ENCODE measurements around the gene HLA-DOB.

The HLA-DOB gene

GRCh38 chr6:32837651-32838113, 20.9 kb upstream of the HLA-DOB start:
- peak overlapping the region; percentile 79 for H3K27ac ChIP-seq
- TF ChIP-seq, protein P1, sequence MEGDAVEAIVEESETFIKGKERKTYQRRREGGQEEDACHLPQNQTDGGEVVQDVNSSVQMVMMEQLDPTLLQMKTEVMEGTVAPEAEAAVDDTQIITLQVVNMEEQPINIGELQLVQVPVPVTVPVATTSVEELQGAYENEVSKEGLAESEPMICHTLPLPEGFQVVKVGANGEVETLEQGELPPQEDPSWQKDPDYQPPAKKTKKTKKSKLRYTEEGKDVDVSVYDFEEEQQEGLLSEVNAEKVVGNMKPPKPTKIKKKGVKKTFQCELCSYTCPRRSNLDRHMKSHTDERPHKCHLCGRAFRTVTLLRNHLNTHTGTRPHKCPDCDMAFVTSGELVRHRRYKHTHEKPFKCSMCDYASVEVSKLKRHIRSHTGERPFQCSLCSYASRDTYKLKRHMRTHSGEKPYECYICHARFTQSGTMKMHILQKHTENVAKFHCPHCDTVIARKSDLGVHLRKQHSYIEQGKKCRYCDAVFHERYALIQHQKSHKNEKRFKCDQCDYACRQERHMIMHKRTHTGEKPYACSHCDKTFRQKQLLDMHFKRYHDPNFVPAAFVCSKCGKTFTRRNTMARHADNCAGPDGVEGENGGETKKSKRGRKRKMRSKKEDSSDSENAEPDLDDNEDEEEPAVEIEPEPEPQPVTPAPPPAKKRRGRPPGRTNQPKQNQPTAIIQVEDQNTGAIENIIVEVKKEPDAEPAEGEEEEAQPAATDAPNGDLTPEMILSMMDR (IDR thresholded peaks at IDR 0.05) = no peak
- no peak for TF ChIP-seq ZFX (IDR thresholded peaks at IDR 0.05; ENCODE audit: borderline replicate concordance)

DNA sequence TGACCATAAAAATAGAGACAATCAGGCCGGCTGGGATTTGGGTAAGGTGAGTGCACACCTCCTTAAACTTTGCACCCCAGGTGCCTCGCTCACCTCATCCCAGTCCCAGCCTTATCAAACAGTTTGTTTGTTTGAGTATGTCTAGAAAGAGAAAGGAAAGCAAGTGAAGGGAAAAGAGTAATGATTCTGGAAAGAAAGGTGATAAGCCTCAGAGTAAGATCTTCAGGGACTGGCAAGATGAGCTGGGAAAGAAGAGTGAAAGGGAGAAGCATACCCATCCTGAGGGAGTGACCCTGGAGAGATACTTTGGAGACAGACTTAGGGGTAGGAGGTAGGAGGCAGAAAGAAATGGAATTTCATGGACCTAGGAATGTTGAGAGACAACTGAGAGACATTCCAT, 20.1 kb upstream of the HLA-DOB start:
- TF ChIP-seq, protein P1 (IDR thresholded peaks at IDR 0.05) = no peak
- no peak for TF ChIP-seq ZFX (IDR thresholded peaks at IDR 0.05; ENCODE audit: borderline replicate concordance)
- no peak overlapping the region for H3K27ac ChIP-seq

- H3K27ac ChIP-seq = no peak overlapping the region
These were observed 18.5 kb upstream of the HLA-DOB start for GRCh38 chr6:32835167-32835893.

GRCh38 chr6:32833664-32834063, 16.9 kb upstream of the HLA-DOB start:
- H3K27ac ChIP-seq = no peak overlapping the region
- TF ChIP-seq, protein P1 (IDR thresholded peaks at IDR 0.05) = no peak
- TF ChIP-seq ZFX (IDR thresholded peaks at IDR 0.05; ENCODE audit: borderline replicate concordance) = no peak

More at GRCh38 chr6:32835167-32835893, 18.5 kb upstream of the HLA-DOB start:
- TF ChIP-seq ZFX (IDR thresholded peaks at IDR 0.05; ENCODE audit: borderline replicate concordance) = no peak
- TF ChIP-seq, protein P1 (IDR thresholded peaks at IDR 0.05) = no peak

DNA sequence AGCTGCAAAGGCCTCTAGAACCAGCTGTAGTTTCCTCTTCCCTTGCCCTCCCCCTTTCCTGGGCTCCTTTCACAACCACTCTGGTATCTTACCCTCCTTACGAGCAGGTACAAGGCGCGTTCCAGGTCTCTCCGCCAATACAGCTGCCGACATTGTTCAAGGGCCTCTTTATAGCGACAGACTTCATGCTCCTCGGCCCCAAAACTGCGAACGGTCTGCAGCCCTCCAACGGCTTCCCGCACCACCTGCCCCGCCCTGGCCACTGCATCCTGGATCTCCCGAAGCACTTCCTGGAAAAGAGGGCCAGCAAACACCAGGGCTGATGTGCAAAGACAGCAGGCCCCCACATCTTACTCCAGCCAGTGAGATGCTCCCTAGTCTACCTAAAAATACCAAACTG, 15.7 kb upstream of the HLA-DOB start:
- no peak overlapping the region for H3K27ac ChIP-seq
- TF ChIP-seq ZFX (IDR thresholded peaks at IDR 0.05; ENCODE audit: borderline replicate concordance) = no peak
- TF ChIP-seq, protein P1 (IDR thresholded peaks at IDR 0.05) = no peak

DNA sequence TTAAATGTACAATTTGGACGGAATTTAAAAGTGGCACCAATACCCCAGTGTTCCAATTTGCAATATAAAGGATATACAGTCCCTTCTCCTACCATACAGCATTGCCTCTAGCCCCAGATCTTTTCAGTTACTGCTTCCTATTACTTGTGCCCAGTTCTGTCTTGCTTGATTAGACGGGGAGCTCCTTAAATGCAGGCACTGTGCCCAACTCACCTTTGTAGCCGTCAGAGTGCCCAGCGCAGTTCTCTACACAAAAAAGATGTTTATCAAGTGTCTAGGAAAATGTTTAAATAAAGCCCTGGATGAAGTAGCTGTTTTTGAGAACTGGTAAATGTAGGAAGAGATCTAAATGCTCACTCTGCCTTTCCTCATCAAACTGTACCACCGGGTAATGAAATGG, 14.1 kb upstream of the HLA-DOB start:
- TF ChIP-seq, protein P1 (IDR thresholded peaks at IDR 0.05) = no peak
- no peak for TF ChIP-seq ZFX (IDR thresholded peaks at IDR 0.05; ENCODE audit: borderline replicate concordance)
- no peak overlapping the region for H3K27ac ChIP-seq

DNA sequence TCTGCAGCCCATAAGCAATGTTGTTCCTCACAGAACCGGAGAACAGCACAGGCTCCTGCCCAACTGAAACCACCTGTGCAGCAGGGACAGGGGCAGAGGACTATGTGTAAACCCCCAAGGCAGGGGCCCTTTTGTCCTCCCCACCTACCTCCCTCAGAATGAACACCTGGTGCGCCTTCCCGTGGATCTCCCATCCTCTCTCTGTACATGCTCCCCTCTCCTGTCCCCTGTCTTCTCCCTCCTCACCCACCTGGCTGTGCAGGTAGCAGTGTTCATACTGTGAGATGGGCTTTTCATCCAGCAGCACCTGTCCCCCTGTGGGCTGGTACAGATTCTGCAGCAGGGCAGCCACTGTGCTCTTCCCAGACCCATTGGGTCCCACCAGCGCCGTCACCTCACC, 13.2 kb upstream of the HLA-DOB start:
- H3K27ac ChIP-seq = no peak overlapping the region
- TF ChIP-seq ZFX (IDR thresholded peaks at IDR 0.05; ENCODE audit: borderline replicate concordance) = no peak
- TF ChIP-seq, protein P1 (IDR thresholded peaks at IDR 0.05) = no peak
